GM12874 (cell line): Measurements from ENCODE around the gene CNOT11.

Experiments
- CTCF ChIP-seq: IDR thresholded peaks from 2 replicates; pipeline ENCODE4 v1.5.1; 2011; ENCODE audit warnings: low read depth, mild to moderate bottlenecking, control low read depth, low read length, moderate library complexity; ENCODE audit not compliant: insufficient read depth

Gene CNOT11

DNA sequence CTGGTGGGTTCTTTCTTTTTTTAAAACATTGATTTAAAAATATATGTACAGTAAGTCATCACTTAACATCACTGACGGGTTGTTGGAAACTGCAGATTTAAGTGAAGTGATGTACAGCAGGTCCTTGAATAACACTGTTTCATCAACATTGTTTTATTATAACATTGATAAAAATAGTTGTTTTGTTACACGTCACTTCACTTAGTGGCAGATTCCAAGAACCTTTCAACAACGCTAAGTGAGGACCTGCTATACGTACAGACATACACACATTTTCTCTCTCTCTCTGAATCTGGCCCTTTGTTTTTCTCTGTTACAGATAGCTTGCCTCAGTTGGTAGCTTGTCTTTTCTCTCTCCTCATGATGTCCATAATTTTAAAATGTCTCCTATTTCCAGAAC is 9.5 kb downstream of the CNOT11 start:
- no peak for TF ChIP-seq CTCF

- TF ChIP-seq CTCF: no peak
These were observed 10.7 kb downstream of the CNOT11 start for GRCh38 chr2:101263377-101263800.

- no peak for TF ChIP-seq CTCF
These were observed 11.8 kb downstream of the CNOT11 start for GRCh38 chr2:101264360-101264939.

DNA sequence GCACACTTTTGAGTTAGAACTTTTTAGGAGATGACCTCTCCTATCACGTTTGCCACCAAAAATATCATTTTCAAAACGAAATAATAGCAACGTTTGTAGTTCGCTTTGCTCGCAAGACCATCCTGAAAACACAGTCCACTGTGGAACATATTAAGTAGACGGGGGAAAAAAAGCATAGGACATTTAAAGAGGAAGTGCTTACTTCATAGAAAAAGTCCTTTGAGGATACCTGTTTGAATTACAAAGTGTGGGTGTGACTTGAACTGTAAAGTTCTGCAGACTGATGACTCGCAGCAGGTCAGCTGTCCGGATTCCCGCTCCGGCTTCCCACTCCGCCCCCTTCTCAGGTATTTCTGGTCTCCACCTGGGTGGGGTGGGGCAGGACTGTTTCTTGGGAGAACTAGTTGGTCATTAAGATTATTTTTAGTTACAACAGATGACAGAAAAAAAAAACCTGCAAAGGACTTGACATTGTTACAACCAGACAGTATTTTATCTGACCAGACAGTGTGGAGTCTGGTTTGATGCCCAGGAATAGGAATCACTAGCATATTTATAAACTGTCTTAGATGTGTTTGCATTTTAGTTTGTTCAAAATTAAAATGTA is 13.3 kb downstream of the CNOT11 start:
- no peak for TF ChIP-seq CTCF

DNA sequence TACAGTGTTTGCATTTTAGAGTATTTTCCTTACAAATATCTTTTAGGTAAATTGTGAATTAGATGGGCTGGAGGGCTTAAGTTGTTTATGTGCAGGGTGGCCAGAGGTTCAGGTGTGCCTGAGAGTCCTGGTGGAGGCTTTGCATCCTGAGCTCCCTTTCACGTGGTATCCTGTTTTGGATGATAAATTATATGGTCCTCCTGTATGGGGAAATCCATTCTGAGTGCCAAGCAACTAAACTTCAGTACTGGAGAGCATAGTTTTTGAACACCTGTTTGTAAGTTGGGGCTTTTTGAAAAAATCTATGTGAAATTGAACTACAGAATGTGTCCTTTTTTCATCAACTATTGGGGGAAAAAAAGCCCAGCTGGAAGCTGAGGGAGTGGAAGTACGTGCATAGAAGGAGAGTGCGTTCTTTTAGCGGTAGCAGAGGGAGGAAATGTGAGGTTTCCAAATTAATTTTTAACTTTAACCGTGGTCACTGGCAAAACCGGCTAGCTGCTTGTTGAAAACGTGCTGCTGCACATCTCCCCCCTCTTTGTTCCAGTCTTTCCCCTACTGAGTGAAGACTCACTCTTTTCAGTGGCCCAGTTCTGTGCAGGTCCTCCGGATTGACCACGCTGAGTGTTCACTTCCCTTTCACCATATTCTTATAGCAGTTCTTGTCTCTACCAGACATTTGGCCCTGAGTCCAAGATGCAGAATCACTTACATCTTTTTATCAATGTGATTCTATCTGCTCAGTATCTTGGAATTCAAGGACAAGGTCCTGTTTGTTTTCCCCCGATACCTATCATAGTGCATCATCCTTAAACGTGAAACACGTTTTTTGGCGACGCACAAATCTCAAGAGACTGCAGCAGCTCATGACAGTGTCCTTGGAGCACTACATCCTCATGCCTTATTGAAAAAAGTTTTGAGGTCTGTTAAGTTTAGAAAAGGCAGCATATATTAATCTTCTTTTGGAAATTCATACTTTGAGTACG is 15.3 kb downstream of the CNOT11 start:
- TF ChIP-seq CTCF: no peak

DNA sequence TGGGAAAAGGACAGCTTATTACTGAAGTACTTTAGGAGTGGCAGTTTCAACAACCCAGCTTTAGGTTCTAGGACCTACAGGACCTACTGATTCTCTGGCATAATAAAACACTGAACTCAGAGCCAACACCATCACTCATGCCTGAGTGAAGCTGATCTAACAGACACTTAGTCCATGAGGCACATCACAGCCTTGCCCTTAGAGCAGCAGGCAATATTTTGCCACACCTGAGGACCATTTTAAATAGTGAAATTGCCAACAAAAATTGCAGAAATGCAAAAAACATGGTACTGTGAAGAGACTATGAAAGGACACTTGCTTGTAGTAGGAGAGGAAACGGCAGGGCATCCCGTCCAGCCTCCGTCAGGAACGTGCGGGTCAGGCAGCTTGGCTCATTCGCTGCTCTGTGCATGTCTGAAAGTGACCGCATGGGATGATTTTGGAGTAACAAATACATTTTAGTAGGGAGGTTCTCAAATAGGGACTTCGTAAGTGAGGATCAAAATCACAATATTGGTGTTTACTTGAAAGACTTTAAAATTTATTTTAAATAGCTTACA is 18.1 kb downstream of the CNOT11 start:
- TF ChIP-seq CTCF: no peak
